Measurements from ENCODE around the gene ARHGEF16.

The ARHGEF16 gene

DNA sequence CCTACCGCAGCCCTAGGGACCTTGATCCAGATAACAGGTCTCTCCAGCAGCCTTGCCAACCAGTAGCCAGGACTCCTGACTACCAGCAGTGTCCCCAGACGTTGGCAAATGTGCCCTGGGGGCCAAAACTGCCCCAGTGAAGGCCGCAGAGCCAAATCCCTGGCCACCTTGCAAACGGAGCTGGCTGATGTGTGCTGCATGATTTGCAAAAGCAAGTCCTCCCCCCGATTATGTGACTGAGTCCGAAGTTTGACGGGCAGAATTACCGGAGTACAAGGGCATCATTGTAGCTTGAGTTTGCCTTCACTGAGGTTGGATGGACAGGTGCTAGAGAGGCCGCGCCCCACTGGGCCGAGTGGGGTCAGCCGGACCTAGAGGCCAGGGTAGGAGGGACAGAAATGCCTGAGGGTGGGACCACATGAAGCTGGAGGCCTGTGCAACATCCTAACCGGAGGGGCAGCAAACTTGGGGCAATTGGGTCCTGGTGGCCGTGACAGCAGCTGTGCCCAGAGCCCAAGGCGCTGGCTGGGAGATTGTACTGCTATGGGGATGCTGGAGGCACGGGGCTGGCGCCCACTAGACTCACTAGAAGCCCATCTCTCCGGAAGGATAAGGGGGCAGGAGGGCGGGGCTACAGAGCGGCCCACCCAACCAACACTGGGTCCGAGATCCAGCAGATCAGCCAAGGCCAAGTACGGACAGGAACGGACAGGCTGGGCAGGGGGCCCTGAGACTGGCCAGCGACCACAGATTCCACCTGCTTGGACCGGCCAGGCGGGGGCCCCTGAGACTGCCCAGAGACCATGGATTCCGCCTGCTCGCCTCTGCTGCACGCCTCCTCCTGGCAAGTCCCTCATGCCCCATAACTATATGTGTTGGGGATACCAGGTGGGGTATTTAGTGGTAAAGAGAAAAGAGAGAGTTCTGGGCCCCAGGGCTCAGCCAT is 2.8 kb downstream of the ARHGEF16 start:
- no peak for DNase-seq (ENCODE audit: low spot score)

DNA sequence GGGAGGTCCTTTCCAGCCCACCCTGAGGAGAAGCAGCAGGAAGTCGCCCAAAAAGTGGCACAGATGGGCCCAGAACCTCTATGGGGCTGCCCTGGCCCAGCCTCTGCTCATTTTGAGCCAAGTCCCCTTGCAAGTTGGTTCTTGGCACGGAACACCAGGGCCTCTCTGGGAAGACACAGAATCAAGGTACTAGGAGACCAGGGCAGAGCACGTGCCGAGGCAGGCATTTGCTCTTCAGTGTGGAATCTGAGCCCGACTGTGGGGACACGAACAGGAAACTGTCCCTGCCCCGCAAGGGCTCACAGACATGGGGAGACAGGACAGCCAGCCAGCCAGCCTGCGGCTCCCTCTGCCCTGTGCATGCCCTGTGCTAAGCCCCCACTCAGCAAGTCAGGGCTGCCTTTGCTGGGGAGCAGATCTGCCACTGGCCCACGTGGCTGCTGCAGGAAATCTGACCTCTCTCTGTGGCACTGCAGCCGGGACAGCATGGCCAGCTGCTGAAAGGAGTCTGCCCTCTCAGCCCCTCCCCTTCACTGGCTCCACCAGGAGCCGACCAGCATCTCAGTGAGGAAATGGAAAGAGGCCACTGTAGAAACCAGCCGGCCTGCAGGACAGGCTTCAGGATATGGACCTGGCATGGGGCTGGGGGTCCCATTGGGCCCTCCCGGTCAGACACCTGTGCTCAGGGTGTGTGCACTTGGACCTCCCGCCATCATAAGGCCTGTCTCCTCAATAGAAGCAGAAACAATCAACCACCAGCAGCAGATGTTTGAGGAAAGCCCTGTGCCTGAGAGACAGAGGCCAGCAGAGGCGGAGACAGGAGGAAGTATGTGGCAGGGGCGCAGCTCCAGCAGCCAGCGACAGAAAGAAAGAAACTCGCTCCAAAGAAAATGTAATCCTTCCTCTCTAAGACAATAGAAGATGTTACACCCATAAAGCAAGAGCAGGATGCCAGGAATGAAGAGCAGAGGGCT is 3.7 kb downstream of the ARHGEF16 start:
- DNase-seq (ENCODE audit: low spot score) = no peak

DNA sequence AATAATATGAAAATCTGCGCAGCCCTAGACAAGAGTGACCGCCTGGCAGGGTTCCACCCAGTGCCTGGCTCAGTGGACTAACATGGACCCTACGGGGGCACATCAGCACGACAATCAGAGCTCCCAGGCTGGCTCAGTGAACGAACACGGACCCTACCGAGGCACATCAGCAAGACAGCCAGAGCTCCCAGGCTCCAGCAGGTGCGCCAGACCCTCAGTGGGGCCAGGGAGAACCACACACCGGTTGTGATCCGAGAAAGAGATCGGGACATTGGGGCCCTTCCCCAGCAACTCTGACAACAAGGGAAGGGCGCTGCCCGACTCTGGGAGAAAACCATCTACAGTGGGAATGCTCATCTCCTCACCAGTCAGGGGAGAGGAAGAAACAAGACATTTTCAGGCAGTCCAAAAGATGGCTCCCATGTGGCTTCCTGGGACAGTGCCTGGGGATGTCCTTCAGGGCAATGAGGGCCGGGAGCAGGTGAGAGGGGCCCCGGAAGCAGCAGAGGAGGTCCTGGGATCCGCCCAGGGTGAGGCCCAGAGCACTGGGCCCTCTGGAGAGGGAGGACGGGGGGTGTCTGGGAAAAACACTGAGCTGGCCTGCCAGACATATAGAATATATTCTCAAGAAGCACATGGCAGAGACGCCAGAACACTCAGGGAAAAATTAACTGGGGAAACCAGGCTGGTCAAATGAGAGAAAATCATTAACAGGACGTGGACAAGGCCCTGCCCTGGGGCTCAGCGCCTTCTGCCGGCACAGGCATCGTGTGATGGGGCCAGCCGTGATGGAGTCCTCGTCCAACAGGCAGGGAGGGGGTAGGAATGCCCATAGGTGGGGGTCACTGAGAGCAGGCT is 4.8 kb downstream of the ARHGEF16 start:
- DNase-seq (ENCODE audit: low spot score) = no peak

- no peak for DNase-seq (ENCODE audit: low spot score)
These were observed 5.6 kb downstream of the ARHGEF16 start for GRCh38 chr1:3459940-3460671.

DNA sequence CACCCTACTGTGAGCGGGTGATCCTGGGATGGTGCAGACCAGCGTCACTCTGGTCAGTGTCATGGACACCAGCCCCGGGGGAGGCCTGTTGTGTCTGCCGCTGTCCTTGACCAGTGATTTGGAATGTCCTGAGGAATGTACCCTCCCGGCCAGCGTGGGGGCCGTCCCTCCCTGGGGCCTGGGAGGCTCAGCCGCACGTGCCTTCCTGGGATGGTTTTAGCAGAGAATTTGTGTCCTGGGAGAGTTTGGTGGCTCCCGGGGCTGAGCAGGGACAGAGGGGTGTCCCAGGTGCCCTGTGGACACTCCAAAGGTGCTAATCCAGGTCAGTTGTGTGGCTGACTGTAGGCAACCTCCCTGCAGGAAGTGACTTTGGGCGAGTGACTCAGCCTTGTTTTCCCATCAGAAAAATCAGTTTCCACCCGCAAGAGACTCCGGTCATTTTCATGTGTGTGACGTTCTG is 6.2 kb downstream of the ARHGEF16 start:
- no peak for DNase-seq (ENCODE audit: low spot score)

DNA sequence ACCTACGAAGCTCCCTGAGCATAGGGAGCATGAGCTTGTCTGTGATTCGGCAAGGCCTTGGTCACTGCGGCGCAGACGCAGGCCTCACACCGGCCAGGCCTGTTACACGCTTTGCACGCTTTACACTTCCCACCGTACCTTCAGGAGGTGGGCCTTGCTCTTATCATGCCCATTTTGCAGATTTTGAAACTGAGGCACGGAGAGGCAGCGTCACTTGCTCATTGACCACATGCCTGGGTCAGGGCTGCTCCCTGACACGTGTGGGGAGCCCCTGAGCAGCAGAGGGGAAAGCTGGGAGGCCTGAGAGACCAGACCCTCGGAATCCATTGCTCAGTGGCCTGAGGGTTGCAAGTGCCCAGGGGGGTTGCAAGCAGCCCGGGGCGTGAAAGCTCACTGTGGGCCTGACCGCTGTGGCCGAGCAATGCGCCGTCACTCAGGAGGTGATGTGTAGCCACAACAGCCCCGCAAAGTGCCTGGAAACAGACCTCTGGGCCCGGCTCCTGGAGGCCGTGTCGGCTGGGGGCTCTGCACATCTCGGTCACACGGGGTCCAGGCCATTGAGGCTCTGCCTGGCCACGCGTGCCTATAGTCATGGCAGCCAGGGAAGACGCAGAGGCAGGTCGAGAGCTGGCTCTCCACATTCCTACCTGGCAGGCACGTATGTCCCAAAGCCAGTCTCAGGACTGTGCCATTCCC is 6.9 kb downstream of the ARHGEF16 start:
- no peak for DNase-seq (ENCODE audit: low spot score)

DNA sequence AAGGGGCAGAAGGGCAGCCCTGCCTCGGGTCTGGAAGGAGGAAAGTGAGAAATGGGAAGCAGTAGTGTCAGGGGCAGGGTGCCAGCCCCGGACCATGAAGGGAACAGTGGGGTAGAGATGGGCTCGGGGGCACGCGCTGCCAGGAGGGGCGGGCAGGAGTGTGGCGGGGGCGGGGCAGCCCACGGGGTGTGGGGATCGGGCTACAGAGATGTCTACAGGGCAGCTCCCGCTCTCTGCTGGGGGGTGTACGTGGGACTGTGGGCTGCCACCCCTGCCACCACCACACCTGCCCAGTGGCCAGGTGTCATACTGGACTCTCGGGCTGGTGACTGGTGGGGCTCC is 7.4 kb downstream of the ARHGEF16 start:
- no peak for DNase-seq (ENCODE audit: low spot score)

- no peak for DNase-seq (ENCODE audit: low spot score)
These were observed 8.0 kb downstream of the ARHGEF16 start for GRCh38 chr1:3462356-3463012.

- no peak for DNase-seq (ENCODE audit: low spot score)
These were observed 8.5 kb downstream of the ARHGEF16 start for GRCh38 chr1:3463013-3463385.

- DNase-seq (ENCODE audit: low spot score) = no peak
These were observed 9.0 kb downstream of the ARHGEF16 start for GRCh38 chr1:3463408-3463863.

- DNase-seq (ENCODE audit: low spot score) = no peak
These were observed 9.6 kb downstream of the ARHGEF16 start for GRCh38 chr1:3463891-3464648.

DNA sequence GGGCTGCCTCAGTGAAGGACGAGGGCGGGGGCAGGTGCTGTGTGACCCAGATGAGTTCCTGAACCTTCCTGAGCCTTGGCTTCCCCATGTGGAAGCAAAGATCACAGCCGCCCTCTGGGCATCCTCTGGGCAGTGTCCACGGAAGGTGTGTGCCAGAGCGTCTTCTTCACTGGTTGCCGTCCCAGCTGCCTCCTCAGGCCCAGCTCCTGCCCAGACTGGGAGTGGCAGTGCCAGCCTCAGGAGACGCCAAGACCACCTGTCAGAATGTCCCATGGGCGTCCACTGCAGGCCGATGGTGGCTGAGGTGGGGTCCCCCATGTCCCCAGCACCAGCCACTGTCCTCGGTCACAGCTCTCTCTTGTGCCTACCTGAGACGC is 10.2 kb downstream of the ARHGEF16 start:
- DNase-seq (ENCODE audit: low spot score) = no peak

GRCh38 chr1:3465091-3465934 is 10.8 kb downstream of the ARHGEF16 start:
- DNase-seq (ENCODE audit: low spot score) = no peak

GRCh38 chr1:3465935-3466321 is 11.5 kb downstream of the ARHGEF16 start:
- no peak for DNase-seq (ENCODE audit: low spot score)

DNA sequence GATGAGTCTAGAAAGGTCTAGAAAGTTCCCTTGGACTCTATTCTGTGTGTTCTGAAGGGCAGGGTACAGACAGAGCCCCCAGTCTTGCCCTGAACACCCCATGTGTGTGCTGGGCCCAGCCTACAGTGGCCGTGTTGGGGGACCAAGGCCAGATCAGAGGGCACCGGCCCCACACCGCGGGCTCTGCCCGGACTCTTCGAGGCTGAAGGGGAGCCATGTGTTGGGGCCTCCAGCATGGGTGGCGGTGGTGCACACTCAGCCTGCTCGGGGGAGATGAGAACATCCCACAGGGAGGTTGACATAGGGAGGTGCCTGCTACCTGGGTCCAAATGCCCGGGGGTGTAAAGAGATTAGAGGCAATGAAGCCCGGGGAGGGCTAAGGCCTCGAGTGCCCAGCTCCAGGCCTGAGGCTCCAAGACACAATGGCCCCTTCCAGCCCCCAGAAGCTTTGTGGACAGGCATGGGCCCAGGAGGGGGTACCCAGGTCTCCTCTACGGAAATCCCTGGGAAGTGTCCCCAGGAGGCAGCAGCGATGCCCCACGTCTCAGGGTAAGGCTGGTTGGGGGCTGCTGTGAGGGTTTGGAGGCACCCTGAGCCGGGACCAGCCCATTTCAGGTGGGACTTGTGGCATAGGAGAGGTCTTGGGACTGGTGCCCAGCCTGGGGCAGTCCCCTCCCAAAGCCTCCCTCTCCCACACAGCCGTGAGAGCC is 12.1 kb downstream of the ARHGEF16 start:
- DNase-seq (ENCODE audit: low spot score) = no peak

GRCh38 chr1:3467096-3468036 is 12.9 kb downstream of the ARHGEF16 start:
- DNase-seq (ENCODE audit: low spot score) = no peak

Data from GM03348 (cell line).